Tibial nerve (tissue), 4 donors: ENCODE results near the gene FAM181A. TPM values are rescaled to one million over a fixed set of nuclear protein-coding genes. Genes with fewer than 3 reads are reported as not detected.
A peak's percentile ranks its signal among the peaks of the same experiment; 100 is the strongest.

ENCODE experiments used
- DNase-seq, 2 donors: peaks; one replicate each; pipeline ENCODE4 v3.0.0-alpha.2; 2019; ENCODE audit warnings: low spot score in 2 of 2
- H3K27ac ChIP-seq, 4 donors: fragments of 200-600 bp; sonication (generic) in 3 of 4; one replicate each; pipeline ENCODE4 v1.5.1; 2017 to 2019; ENCODE audit warnings: mild to moderate bottlenecking in 1 of 4
- H3K27me3 ChIP-seq, 2 donors: fragments of 200-600 bp; sonication (generic) in 1 of 2; one replicate each; pipeline versions ENCODE4 v1.5.1 to v1.6.0; 2017 to 2019
- H3K36me3 ChIP-seq, 3 donors: fragments of 200-600 bp; sonication (generic); one replicate each; pipeline ENCODE4 v1.5.1; 2018 to 2019
- H3K4me1 ChIP-seq, 4 donors: fragments of 200-600 bp; sonication (generic) in 3 of 4; one replicate each; pipeline ENCODE4 v1.5.1; 2017 to 2019
- H3K4me3 ChIP-seq, 4 donors: fragments of 200-600 bp; sonication (generic) in 3 of 4; one replicate each; pipeline ENCODE4 v1.5.1; 2017 to 2019; ENCODE audit warnings: mild to moderate bottlenecking in 1 of 4, moderate library complexity in 1 of 4
- H3K9me3 ChIP-seq, 4 donors: fragments of 200-600 bp; sonication (generic) in 3 of 4; one replicate each; pipeline ENCODE4 v1.5.1; 2017 to 2019
- CTCF ChIP-seq, 5 experiments: fragments of 200-600 bp in 3 of 5; fragments of 450-650 bp in 2 of 5; sonication (generic) in 3 of 5; IDR thresholded peaks; one replicate each; pipeline ENCODE4 v1.5.1; 2016 to 2019; ENCODE audit warnings: antibody characterized with exemption in 5 of 5, mild to moderate bottlenecking in 3 of 5, moderate library complexity in 2 of 5
- EP300 ChIP-seq, 2 donors: sonication (generic); formaldehyde crosslinking; IDR thresholded peaks; one replicate each; pipeline ENCODE4 v1.6.1; 2017; ENCODE audit warnings: antibody characterized with exemption in 2 of 2, mild to moderate bottlenecking in 1 of 2
- POLR2A ChIP-seq, 2 donors: fragments of 450-650 bp; IDR thresholded peaks; one replicate each; pipeline ENCODE4 v1.6.1; 2017; ENCODE audit warnings: antibody characterized with exemption in 2 of 2, mild to moderate bottlenecking in 2 of 2, moderate library complexity in 2 of 2
- WGBS, 2 donors: methylation state at CpG; one replicate each; pipeline ENCODE4 v1.1.5; 2018; 5-methylcytosine and 5-hydroxymethylcytosine counted together
- total RNA-seq, 4 donors: library from RNA; depleted of rRNA; stranded (reverse); fragments of >200 nt; gene quantifications; one replicate each; pipeline ENCODE4 v1.1.0, GENCODE V29; 2016

Gene FAM181A
- not detected for total RNA-seq

- no peak for DNase-seq
- no peak within 1 kb of the TSS for H3K4me3 ChIP-seq
- H3K4me1 ChIP-seq: peaks cover 0 to 4% (median 0%) of the 10 kb centered on the region in 4 donors
- H3K36me3 ChIP-seq: no peaks in the 10 kb centered on the region
- TF ChIP-seq EP300 (IDR thresholded peaks at IDR 0.05): no peak
- TF ChIP-seq CTCF (IDR thresholded peaks at IDR 0.05): no peak
- no peak for TF ChIP-seq POLR2A (IDR thresholded peaks at IDR 0.05)
- 43 to 50% methylated on average over 23 to 29 of the region's 38 CpGs for WGBS, 2 donors
- no peaks in the 10 kb centered on the region for H3K27me3 ChIP-seq
- H3K27ac ChIP-seq: no peak within 1 kb of the TSS
- no peaks in the 10 kb centered on the region for H3K9me3 ChIP-seq
Observed at GRCh38 chr14:93926873-93927799, at the start of gene FAM181A. Gene FAM181A (plus strand): TSS chr14:93927344. CDS start chr14:93928286, 942 bp downstream.

- H3K27ac ChIP-seq: no peak overlapping the region
- peaks cover 0 to 18% (median 4%) of the 10 kb centered on the region in 4 donors for H3K4me1 ChIP-seq
- H3K36me3 ChIP-seq: no peaks in the 10 kb centered on the region
- H3K4me3 ChIP-seq: no peak overlapping the region
- DNase-seq: no peak
- TF ChIP-seq EP300 (IDR thresholded peaks at IDR 0.05): no peak
- no peak for TF ChIP-seq POLR2A (IDR thresholded peaks at IDR 0.05)
- no peak for TF ChIP-seq CTCF (IDR thresholded peaks at IDR 0.05)
- 50 to 60% methylated on average over 8 of the region's 8 CpGs for WGBS, 2 donors
- H3K9me3 ChIP-seq: no peaks in the 10 kb centered on the region
- no peaks in the 10 kb centered on the region for H3K27me3 ChIP-seq
Observed at GRCh38 chr14:93878212-93878611, 48.9 kb upstream of the FAM181A start.

DNA sequence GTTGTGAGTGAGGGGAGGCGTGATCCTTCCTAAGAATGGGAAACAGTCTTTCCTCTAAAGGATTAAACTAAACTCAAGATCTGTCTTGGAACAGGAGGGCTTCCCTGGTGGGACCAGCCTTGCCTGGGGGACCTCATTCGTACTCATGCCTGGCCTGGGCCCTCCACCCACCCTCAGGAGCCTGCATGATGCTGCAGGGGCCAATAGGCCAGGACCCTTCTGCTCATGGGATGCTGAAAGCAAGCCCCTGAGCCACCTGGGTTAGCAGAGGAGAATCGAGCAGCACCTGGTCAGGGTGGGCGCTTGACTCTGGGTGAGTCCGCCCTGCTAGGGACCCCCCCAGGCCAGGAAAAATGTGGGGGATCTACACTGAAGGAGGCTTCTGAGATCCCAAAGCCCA is 48.3 kb upstream of the FAM181A start:
- Histone ChIP-seq H3K4me1 (peaks cover 0 to 18% (median 4%) of the 10 kb centered on the region in 4 donors), H3K4me3 (no peak overlapping the region), H3K27ac (no peak overlapping the region), H3K36me3 (no peaks in the 10 kb centered on the region), H3K27me3 (no peaks in the 10 kb centered on the region), H3K9me3 (no peaks in the 10 kb centered on the region)
- TF ChIP-seq POLR2A (IDR thresholded peaks at IDR 0.05): no peak
- no peak for TF ChIP-seq EP300 (IDR thresholded peaks at IDR 0.05)
- no peak for TF ChIP-seq CTCF (IDR thresholded peaks at IDR 0.05)
- WGBS, 2 donors: 71 to 81% methylated on average over 4 to 5 of the region's 5 CpGs
- no peak for DNase-seq

DNA sequence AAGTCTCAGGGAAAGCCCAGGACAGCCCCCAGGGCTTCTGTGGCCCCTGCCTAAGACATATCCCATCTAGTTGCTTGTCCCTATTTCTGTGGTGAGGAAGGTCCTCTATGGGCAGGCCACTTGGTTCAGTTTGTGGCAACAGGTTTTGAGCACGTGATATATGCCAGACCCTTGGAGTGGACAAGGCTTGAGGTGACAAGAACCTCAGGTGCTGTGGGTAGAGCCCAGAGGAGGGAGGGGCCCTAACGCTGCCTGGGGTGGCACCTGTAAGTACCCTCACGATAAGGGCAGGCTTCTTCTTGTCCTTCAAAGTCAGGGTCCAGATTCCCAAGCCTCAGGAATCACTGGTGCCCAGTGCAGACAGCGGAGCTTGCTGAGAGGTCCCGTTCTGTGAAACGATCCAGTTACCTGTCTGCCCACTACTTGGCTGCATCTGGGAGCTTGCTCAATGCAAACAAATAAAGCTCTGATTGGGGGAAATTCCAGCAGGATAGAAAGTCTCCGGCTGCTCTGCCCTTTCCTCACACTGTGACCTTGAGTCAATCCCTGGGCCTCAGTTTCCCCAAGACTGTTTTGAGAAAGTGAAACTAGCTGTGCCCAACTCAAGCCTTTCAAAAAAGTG is 47.7 kb upstream of the FAM181A start:
- H3K4me3 ChIP-seq: peak overlapping the region in 1 of 4 donors; percentile 28
- no peaks in the 10 kb centered on the region for H3K9me3 ChIP-seq
- no peaks in the 10 kb centered on the region for H3K27me3 ChIP-seq
- no peaks in the 10 kb centered on the region for H3K36me3 ChIP-seq
- DNase-seq: no peak
- H3K4me1 ChIP-seq: peaks cover 0 to 18% (median 4%) of the 10 kb centered on the region in 4 donors
- TF ChIP-seq CTCF (IDR thresholded peaks at IDR 0.05): no peak
- no peak for TF ChIP-seq EP300 (IDR thresholded peaks at IDR 0.05)
- no peak for TF ChIP-seq POLR2A (IDR thresholded peaks at IDR 0.05)
- WGBS, 2 donors: 50 to 52% methylated on average over 7 of the region's 7 CpGs
- H3K27ac ChIP-seq: no peak overlapping the region
